Measurements from ENCODE around the gene PKDCC.

- TF ChIP-seq, protein P1, sequence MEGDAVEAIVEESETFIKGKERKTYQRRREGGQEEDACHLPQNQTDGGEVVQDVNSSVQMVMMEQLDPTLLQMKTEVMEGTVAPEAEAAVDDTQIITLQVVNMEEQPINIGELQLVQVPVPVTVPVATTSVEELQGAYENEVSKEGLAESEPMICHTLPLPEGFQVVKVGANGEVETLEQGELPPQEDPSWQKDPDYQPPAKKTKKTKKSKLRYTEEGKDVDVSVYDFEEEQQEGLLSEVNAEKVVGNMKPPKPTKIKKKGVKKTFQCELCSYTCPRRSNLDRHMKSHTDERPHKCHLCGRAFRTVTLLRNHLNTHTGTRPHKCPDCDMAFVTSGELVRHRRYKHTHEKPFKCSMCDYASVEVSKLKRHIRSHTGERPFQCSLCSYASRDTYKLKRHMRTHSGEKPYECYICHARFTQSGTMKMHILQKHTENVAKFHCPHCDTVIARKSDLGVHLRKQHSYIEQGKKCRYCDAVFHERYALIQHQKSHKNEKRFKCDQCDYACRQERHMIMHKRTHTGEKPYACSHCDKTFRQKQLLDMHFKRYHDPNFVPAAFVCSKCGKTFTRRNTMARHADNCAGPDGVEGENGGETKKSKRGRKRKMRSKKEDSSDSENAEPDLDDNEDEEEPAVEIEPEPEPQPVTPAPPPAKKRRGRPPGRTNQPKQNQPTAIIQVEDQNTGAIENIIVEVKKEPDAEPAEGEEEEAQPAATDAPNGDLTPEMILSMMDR (IDR thresholded peaks at IDR 0.05): no peak
- no peak for TF ChIP-seq POLR2A (IDR thresholded peaks at IDR 0.05)
These were observed 28.8 kb downstream of the PKDCC start for GRCh38 chr2:42076357-42077225.
